WI38 (cell line): Measurements from ENCODE around the gene KAT6B.
"Not testable (repeated sequence)": the region's sequence is repeated elsewhere in the genome, so short reads cannot be mapped to it uniquely, and the experiment has no call there.

Experiments used
- H3K4me3 ChIP-seq: 2 replicates; pipeline ENCODE4 v1.5.1; 2011; ENCODE audit warnings: low read depth, mild to moderate bottlenecking, control low read depth, low read length
- TF ChIP-seq, protein P1 (sequence below): IDR thresholded peaks from 2 replicates; pipeline ENCODE4 v1.5.1; 2012; ENCODE audit warnings: low read depth, mild to moderate bottlenecking, control low read depth, low read length

Gene KAT6B

DNA sequence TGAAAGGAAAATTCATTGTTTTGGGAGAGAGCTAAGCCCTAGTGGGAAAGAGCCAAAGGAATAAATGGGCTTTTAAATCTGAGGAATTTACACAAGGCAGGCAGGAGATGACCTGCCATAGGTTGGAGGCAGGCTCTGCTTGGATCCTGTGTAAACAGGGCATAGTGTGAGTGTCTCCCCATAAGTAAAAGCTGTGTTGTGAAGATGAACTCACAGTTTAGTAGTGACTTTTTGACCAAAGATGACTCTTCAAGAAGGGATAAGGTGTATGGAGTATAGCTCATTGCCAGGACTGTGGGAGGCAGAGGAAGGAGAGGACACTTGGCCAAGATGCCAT lies 63.2 kb downstream of the KAT6B start:
- TF ChIP-seq, protein P1, sequence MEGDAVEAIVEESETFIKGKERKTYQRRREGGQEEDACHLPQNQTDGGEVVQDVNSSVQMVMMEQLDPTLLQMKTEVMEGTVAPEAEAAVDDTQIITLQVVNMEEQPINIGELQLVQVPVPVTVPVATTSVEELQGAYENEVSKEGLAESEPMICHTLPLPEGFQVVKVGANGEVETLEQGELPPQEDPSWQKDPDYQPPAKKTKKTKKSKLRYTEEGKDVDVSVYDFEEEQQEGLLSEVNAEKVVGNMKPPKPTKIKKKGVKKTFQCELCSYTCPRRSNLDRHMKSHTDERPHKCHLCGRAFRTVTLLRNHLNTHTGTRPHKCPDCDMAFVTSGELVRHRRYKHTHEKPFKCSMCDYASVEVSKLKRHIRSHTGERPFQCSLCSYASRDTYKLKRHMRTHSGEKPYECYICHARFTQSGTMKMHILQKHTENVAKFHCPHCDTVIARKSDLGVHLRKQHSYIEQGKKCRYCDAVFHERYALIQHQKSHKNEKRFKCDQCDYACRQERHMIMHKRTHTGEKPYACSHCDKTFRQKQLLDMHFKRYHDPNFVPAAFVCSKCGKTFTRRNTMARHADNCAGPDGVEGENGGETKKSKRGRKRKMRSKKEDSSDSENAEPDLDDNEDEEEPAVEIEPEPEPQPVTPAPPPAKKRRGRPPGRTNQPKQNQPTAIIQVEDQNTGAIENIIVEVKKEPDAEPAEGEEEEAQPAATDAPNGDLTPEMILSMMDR: no peak
- no peak overlapping the region for H3K4me3 ChIP-seq

- no peak overlapping the region for H3K4me3 ChIP-seq
- TF ChIP-seq, protein P1: no peak
Measured at GRCh38 chr10:74890460-74890859, 64.1 kb downstream of the KAT6B start.

- H3K4me3 ChIP-seq: no peak overlapping the region
- TF ChIP-seq, protein P1: no peak
Measured at GRCh38 chr10:74891053-74891452, 64.7 kb downstream of the KAT6B start.

DNA sequence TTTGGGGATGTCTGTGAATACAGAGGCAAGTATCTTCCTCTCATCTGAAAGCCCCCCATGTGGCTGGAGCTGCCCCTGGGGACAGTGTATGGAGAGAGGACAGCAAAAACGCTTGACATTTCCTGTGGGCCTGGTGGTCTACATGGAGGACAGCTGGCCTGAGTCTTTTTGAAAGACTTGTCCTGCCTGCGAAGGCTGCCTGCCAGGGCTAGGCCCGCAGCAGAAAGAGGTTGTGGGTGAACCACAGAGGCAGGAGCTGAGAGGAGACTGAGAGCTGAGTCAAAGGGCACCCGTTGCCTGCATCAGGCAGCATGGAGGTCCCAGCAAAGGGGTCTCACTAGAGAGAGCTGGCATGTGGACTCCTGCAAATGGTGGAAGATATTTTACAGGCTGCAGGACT lies 66.4 kb downstream of the KAT6B start:
- no peak overlapping the region for H3K4me3 ChIP-seq
- TF ChIP-seq, protein P1: no peak

DNA sequence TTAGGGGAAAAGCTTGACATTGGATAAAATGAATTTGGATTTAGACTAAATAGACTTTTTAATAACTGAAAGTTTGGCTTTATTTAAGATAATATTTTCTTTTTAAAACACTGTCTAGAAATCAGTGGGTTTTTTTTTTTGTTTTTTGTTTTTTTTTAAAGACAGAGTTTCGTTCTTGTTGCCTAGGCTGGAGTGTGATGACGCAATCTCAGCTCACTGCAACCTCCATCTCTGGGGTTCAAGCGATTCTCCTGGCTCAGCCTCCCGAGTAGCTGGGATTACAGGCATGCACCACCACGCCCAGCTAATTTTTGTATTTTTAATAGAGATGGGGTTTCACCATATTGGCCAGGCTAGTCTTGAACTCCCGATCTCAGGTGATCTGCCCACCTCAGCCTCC lies 66.9 kb downstream of the KAT6B start:
- H3K4me3 ChIP-seq: not testable (repeated sequence)

DNA sequence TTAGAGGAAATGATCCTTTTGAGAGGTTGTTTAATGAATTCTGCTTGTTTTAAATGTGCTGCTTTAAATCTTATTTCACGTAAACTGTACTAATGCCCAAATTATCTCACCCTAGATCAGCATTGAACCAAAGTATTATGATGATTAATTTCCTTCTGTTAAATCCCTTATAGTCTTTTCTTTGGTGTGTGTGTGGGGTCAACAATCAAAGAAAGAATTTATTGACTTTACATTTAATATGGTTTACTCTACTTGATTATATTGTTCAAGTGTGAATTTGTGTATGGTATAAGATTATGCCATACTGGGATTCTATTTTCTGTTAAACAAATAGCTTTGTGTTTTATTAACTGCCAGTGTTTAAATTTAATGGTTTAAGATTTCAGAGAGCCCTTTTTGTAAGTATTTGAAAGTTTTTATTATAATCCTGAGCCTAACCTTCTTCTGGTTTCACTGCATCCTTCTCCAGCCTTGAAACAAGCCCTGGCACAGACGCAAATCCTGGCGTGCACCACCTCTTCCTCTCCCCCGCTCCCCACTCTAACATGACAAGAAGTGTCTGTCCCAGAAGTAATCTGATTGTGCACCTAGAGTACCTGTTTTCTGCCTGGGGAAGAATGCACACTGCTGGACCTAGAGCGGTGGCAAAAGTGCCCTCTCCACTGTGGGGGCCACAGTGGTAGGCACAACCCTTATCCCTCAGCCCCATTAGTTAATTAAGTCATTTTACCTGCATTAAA lies 70.6 kb downstream of the KAT6B start:
- TF ChIP-seq, protein P1: no peak
- no peak overlapping the region for H3K4me3 ChIP-seq

DNA sequence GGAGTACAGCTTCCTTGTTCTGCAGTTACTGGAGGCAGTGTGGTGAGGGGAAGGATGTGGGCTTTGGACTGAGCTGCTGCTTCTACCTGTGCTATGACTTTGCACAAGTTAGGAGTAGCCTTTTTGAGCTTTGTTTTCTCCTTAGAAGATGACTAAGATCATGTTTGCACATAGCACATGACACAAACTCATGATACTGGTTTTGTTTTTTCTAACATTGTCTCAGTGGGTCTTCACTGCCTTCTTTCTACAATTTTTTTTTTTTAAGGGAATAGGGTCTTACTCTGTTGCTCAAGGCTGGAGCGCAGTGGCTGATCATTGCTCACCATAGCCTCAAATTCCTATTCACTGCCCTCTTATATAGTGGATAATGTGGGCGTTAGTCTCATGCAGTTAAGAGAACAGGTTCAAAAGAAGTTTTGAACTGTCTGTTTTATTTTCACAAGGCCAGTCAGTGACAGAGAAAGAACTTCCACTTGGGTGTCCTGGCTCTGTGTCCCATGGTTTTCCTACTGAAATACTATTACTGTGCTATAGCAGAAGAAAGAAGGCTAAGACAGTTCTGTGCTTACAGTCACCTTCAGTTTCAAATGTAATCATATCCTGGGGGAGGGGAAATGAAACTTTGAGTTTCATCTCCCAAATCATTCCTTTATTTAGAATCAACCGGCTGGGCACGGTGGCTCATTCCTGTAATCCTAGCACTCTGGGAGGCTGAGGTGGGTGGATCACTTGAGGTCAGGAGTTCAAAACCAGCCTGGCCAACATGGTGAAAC lies 72.0 kb downstream of the KAT6B start:
- TF ChIP-seq, protein P1: no peak
- H3K4me3 ChIP-seq: no peak overlapping the region
